HG02970 (cell line): ENCODE results near the gene PIR.

Experiments used
- ATAC-seq: cut with Tn5 transposase; IDR thresholded peaks from one replicate; pipeline ENCODE4 v1.9.1; 2021; ENCODE audit warnings: mild to moderate bottlenecking, moderate library complexity, moderate number of reproducible peaks; ENCODE audit not compliant: unreplicated experiment, low FRiP score

PIR gene

DNA sequence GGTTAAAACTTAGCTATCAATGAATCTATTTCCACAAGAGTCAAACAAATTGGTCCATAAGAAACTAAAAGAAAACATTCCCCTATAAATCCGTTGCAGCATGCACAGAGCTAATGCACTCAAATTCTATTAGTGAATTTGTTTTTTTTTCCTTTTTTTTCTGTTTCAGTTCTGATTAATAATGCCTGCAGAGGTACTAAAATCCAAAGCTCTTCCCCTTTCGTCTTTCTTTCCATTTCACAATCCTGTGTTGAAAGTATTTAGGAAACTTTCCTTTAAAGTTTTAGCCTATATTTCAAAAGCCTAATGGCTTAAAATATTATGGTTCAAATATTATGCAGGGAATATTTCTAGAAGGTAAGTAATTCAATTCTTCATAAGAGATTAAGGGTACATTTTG is 63.1 kb downstream of the PIR start:
- ATAC-seq: no peak

DNA sequence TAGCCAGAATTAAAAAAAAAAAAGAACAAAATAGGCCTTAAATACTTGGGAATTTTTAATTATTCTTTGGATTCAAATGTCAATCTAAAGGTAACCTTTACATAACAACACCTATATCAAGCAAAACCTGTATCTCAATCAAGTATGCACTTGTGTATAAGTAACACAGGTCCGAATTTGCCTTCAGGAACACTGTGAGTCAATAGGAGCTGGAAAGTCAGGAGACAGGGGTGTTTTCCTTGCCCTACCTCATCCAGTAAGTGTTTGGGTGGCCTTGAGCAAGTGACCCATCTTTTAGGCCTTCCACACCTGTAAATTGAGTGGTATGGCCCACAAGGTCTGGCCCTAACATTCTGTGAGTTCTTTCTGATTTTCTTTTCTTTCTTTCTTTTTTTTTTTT is 68.1 kb downstream of the PIR start:
- ATAC-seq: no peak

DNA sequence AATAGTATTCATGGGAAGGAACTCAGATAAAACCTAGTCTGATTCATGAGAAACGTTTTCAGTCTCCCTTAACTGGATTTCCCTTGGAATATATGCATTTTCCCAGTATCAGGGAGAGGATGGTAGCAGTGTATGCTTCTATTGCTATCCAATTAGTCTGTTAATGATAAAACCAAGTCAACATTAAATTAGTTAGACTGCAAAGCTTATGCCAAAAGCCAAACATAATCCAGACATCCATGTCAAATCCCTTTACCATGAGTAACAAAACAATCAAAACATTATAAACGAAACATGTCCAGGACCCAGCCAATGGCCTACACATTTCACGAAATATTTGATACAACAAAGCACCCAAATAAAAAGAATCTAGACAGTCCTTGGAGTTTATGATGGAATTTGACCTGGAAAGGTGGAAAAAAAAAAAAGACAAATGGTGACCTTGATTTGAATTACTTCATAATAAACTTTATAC is 74.4 kb downstream of the PIR start:
- no peak for ATAC-seq

DNA sequence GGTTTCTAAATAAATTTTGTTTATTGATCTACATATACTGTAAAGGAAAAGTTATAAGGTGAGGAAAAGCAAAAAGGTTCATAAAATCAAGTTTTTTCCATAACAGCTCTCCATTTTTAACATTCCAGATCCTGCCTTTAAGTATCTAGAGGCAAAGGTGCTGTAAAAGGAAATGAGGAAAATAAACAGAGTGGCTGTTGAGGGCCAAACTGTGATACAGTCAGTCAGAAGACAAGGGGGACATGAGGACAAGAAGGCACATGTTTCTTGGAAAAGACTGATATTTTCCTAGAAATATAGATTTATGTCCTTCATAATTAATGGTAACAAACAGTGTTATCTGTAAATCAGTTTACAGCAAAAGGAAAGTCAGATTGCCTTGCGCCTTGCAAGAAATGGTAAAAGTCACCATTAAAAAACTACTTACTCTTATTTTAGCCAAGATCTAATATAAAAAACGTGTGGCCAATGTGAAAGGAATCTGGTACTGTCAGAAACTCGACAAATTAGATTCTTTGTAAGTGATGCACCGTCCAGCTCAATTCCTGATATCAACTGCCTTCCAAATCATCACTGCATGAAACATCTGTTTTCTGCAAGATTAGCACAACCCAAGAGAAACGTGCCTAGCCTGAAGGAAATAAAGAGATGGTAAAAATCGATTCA is 75.0 kb downstream of the PIR start:
- no peak for ATAC-seq

DNA sequence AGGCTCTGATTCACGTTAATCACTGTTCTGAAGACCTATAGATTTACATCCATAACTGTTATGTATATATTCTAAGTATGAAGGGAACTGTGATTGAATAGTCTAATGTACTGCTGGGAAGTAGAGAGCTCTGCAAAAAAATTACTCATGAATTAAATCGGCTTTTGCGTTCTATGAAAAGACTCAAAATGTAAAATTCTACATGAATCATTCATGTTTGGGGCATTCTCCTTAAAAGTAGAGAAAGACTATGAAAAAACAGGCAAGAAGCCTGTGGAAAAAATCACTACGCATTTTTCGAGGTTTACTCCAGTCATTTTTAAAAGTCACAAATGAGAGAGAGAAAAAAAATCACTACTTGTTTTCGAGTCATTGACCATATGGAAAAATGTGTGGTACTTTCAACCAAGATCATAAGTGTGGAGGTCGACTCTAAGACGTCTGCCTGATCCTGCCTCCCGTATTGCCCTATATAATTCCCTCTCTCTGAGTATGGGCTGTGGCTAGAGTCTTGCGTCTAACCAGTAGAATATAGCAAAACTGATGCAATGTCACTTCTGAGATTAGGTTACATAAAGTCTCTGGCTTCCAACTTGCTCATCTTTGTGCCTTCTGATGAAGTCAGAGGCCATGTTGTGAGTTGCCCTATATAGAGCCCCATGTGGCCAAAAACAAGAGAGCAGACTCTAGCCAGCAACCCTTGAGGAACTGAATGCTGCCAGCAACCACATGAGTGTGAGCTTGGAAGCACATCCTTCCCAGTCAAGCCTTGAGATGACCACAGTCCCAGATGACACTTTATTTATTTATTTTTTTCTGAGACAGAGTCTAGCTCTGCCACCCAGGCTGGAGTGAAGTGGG is 76.8 kb downstream of the PIR start:
- no peak for ATAC-seq

DNA sequence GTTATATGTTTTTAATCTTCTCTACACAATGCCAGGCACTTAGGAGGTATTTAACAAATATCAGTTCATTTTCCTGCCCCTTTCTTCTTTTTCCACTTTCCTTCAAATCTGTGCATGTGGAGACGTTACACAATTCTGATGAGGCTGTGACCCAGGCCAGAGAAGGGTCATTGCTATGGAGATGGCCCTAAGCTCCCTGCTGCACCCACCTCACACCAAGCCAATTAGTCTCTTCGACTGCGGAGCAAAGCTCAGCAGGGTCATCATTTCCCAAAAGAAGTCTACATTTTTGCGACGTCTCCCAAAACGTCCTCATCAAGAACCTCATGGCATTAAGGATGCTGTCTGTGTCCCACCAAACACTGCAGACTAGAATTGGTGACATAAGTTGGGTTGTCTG is 80.0 kb downstream of the PIR start:
- no peak for ATAC-seq

DNA sequence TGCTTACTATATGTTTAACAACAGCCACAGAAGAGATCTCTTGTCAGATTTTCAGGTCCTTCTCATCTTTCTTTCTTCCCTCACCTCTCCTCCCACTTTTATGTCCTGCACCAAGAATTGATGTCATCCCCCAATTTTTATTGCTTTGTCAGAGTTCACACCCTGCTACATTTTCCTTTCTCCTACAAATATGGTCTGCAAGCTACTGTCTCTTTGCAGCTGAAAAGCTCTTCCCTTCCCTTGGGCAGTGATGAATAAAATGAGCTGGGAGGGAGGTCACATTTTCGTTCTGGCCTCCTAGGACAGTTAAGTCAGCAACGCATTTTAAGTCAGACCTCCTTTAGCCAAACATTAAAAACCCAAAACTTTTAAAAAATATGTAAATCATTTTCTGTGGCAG is 82.2 kb downstream of the PIR start:
- no peak for ATAC-seq

DNA sequence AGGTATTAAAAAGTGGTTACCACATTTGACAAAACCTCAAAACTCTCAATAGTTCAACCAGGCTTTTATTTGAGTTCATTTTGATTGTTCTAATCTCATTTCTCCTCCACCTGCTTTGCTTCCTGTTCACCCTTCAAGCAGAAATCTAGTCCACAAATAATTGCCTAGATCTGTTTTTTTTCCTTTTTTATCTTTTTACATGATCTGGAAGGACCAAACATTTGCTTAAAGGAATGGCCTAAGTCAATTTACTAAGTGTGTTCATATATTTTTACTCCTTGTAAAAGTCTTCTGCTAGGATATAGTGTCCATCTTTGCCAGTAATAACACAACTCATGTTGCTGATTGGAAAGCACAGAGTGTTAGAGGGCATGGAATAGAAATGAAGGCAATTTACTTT is 82.7 kb downstream of the PIR start:
- ATAC-seq: no peak

DNA sequence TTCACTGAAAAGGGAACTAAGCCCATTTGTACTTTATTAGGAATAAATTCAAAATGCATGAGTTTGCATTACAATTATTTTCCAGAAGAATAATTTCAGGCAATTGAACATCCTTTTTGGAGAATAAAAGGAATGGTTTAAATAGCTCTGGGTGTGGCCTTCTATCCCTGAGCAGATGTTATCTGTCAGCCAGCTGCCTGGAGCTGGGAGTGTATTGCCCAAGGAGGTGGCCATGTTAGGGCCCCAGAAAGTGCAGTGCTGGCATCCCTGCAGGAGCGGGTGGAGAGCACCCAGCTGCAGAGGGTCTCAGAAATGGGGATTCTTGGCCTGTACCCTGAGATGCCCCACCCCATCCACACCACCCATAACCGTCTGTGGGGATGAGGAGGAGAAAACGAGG is 87.3 kb downstream of the PIR start:
- ATAC-seq: no peak

DNA sequence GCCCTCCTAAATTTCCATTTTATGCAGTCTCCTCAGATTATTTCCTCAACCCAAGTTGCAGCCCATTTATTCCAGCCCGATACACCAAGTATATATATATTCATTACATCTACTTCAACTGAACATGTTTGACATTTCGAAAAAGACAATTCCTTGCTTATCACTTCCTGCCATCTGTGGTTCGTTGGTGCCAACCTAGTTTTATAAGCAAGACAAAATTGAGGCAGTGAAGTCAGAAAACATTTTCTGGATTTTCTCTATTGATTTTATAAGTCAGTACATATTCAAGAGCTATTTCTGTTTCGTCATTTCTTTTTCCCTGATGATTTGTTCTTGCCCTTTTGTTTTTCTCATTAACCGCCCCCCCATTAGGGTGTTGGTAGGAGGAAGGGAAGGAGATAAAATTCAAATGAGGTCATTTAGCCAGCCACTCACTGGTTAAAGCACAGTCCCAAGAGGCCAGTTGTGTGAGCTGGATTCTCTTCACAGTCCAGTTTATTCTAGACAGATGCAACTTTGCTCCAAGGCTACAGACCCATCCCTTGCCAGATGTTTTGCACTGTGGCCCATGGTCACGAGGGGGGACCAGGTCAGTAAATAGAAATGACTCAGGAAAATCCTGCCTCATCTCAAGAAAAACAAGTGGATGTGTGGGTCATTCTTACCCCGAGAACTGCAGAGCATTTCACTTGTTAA is 88.6 kb downstream of the PIR start:
- no peak for ATAC-seq

DNA sequence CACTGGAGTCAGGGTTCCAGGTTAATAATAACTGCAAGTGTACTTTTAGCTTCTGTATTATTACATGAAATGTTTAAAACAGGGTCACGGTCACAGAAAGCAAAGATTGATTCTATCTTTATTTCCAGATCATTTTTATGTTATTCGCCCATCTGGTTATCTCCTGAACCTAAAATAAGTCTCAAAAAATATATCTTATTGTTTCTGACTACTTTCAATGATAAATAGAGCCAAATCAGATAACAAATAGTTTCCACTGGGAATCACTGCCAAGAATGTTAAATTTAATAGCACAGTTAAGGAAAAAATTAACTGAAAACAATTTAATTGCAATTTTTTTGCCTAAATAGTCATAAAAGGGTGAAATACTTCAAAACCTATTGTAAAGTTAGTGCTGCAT is 91.8 kb downstream of the PIR start:
- ATAC-seq: no peak

DNA sequence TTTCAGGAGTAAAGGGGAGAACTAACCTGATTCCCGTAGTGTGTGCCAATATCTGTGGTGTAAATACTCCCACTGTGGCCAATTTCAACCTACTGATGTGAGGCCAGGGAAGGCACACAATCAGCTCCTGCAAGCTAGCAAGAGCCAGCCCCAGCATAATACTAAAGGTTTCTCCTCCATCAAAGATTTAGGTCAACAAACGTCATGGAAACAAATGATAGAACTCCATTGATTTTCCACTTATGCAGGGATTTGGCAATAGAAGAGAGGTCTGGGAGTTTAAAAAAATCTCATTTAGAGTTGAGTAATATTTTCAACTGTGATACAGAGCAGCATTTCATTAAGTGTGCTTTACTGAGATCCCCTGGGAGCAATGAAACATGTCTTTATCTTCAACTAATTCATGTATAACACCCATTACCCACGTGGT is 93.2 kb downstream of the PIR start:
- no peak for ATAC-seq

DNA sequence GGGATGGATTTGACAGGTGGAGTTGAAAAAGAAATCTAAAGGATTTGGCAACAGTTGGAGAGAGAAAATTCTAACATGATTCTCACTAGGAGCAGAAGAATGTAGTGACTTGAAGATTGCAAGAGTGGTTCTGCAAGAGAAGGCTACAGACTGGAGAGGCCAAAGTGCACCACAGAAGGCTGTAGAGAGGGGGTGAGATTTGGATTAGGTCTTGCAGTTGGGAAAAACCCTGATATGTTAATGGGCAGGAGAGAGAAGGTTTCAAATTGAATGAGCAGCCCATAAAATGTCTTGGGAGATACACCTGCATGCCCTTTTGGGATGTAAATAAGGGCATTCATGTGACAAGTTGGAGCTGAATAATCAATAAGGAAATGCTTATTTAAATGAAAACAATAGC is 94.3 kb downstream of the PIR start:
- ATAC-seq: no peak

DNA sequence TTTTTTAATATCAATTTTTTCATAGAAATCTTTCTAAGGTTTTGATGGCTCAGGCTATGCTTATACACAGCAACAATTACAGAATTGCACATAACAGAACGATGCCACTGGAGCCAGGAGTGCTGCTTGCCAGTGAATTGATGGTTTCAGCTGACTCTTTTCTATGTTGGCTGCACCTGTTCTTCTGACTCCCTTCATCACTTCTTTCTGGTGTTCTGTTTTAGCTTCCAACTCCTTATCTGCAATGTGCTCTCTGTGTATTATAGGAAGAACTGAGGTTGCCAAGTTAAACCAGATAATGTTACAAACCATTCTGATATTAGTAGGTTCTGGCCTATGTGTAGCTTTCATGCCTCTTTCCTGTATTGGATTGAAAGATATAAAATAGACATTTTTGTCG is 97.3 kb downstream of the PIR start:
- ATAC-seq: no peak

DNA sequence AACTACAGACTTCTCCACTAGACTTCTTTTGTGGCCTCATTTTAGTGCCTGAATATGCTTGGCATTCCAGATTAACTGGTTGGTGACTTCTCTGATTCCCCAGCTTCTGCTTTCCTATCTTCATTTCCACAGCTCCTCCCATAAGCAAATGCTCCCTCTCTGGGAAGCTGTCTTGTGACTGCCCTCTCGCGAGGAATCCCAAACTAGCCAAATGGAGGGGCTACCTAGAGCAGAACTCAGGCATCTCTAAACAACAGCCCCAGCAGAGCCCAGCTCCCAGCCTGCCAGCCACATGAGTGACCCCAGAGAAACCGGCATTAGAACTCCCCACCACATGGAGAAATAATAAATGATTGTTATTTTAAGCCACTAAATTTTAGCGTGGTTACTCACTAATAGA is 101.3 kb downstream of the PIR start:
- ATAC-seq: no peak

DNA sequence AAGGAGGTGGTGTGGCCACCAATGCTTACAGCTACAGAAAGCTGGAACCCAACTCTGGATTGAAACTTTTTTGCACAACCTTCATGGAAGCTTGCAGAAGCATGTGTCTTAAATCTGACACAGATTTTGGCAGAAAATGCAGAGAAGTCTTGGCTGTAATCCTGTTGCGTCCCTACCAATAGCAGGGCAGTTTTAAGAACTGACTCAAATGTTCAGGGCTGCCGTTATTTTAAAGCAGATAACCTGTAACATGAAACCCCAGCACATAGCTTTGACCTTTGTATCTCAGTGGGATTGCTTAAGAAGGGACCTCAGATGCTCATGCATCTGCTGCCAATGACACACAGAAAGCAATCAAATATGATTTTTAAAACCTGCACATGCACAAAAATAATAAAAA is 108.8 kb downstream of the PIR start, which contains the start of gene VEGFD:
Gene VEGFD (minus strand): TSS at position 110 of the 400 bp plus-strand sequence. CDS start 467 bp downstream, outside the sequence.
- ATAC-seq: no peak

DNA sequence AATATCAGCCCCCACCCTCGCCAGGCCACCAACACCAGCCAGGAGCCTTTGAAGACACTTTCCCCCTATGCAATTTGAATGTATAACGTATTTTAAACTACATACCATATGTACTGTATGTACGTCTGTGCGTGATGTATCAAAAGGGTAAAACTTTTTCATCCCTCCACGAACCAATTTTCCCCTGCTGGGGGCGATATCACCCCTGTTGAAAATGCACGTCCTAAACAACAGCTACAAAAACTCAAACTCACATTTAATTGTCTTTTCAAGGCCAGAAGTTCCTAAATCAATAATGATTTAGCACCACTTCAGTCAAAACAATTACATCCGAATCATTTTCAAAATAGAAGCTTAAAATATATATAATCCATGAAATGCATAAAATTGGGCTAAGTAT is 110.3 kb downstream of the PIR start:
- ATAC-seq: no peak

DNA sequence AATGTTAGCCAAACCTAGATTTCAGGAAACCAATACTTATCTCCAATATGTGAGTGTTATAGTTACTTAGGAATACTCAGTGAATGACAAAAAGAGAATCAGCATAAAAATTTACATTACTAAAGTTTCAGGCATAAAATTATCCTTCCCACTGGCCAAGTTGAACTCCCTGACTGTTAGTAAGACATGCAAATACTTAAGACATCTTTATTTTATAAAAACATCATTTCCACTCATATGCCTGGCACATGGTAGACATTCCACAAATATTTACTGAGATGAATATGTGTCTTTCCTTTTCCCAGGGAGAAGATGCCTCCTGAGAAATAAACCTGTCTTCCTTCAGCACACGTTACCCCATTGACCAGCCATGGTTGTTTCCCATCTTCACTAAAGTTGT is 116.2 kb downstream of the PIR start:
- no peak for ATAC-seq

DNA sequence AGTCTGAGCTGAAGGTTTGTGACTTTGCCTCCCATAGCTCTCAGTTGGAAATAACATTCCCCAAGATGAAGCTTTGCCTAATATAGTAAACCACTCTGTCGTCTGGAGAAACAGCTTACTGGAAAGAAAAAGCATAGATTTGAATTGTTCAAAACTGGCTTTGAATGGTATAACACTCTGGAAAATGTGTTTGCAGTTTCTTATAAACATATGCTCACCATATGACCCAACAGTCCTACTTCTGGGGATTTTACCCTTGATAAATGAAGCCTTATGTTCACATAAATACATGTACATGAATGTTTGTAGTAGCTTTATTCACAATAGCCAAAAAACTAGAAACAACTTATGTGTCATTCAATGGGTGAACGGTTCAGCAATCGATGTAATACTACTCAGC is 119.2 kb downstream of the PIR start:
- no peak for ATAC-seq

DNA sequence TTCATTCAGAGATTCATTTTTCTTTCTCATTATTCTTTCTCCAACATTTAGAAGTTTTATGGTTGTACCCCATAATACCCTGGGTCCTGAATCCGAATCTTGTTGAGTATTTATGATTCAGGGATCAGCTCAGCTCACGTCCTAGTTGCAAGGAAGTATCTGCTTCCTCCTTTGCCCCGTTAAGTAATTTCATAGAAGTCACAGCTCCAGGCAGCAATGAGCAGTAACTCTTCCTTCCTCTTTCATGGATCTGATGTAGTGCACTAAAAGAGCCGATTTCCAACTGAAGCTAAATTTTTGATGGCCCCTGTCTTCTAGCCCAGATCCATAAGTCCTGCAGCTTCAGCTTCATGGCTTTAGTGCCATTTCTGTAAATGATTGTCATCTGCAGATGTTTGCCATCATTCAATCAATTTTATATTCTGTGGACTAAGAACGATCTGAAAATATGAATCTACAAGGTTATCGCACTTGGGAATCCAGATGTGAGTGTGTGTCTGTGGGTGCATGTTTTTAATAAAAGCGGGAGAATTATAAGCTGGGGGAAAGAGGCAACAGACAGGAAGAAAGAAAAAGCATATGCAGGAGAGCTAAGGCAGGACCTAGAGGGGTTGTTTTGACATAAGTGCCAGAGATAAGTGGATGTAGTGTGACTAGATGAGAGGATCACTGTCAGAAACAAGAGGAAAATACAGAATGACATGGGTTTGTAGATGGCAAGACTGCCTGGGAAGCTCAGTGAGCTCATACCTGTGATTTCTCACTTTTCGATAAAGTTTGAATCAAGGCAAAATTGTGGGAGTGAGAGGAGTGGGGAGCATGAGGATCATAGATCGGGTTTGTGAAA is 126.4 kb downstream of the PIR start:
- ATAC-seq: no peak
